Measurements from ENCODE around the gene ARHGEF10L.
"Not testable (repeated sequence)": the region's sequence is repeated elsewhere in the genome, so short reads cannot be mapped to it uniquely, and the experiment has no call there.

Gene ARHGEF10L

DNA sequence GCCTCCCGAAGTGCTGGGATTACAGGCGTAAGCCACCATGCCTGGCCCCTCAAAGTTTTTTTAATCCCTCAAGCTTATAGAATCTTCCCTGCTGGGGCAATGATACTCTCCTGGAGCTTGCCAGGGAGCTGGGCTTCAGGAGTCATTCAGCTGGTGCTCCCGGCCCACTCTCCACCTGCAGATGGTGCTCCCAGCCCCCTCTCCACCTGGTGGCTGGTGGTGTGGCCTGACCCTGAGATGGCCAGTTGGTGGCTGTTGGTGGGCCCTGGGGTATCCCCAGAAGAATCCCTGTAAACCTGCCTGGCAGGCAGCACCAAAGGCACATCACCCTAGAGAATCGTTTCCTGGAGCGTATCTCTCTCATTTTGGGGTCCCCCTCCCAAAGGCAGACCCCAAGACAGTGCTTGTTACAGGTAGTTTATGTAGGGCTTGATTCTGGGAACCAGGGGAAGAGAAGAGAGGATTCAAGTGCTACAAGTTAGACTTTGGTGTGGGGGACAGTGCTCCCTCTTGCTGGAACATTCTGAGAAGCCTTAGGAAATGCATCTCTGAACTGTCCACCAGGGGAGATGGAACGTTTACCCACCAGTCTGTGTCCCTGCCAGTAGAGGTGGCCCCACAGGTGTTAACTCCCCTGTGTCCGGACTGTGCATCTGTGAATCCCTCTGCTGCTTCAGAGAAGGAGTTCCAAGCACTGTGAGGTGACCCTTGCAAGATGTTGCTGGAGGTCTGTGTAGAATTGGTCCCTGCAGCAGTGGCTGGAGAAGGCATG lies 186.5 kb downstream of the ARHGEF10L start:
- DNase-seq: no peak

DNA sequence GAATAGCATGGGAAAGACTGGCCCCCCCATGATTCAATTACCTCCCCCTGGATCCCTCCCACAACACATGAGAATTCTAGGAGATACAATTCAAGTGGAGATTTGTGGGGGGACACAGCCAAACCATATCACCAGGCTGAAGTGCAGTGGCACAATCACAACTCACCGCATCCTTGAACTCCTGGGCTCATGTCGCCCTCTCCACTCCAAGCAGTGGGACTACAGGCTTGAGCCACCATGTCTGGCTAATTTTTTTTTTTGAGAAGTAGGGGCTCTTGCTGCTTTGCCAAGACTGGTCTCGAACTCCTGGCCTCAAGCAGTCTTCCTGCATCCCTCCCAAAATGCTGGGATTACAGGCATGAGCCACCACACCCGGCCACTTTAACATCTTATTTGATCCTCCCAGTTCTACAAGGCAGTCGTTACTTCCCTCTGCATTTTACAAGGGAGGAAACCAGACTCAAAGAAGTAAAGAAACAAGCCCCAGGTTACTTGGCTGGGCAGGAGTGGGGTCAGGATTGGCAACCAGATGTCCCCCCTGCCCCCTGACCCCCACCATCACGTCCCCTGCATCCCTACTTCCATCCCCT lies 188.7 kb downstream of the ARHGEF10L start:
- no peak for DNase-seq

DNA sequence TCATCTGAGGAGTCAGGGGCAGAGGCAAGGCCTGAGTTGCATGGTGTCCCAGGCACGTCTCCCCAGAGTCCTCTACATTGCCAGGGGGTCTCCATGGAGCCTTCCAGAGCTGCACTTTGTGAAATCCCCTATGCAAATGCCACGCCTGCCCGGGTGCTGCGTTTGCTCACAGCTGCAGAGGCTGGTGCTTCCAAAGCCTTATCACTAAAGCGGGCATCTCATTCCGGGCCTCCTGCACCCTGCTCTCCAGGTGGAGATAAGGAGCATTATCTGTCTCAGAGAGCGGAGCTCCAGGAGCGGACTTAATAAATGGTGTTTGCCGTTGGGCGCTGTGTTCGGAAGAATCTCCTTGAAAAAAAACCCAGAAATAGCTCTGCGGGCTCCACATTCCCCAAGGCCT lies 189.8 kb downstream of the ARHGEF10L start:
- DNase-seq: no peak

DNA sequence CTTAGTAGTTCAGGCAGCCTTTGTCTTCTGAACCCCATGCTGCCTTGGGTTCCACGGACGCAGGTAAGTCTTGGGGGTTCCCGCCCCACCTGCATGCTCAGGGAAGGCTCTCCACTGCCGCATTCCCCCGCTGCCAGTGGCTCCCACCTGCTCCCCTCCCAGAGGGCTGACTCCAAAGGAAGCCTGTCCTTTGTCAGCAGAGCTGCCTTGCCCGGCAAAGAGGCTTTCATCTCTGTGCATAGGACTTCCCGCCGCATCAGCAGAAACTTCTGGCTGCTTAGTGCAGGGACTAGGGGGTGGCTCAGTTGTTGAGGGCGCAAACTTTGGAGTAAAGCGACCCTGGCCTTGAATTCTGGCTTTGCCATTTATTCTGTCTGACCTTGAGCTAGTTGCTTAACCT lies 190.4 kb downstream of the ARHGEF10L start:
- DNase-seq: no peak

DNA sequence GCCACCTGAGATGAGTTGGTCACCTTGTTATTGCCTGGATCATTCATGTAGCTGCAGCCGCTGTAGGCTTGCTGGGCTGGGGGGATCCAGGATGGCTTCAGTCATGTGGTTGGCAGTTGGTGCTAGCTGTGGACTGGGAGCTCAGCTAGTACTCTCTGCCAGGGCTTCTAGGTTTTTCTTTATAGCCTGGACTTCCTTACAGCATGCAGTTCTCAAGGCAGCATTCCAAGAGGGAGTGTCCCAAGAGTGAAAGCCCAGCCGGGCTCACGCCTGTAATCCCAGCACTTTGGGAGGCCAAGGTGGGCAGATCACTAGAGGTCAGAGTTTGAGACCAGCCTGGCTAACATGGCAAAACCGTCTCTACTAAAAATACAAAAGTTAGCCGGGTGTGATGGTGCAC lies 192.0 kb downstream of the ARHGEF10L start:
- DNase-seq: no peak

DNA sequence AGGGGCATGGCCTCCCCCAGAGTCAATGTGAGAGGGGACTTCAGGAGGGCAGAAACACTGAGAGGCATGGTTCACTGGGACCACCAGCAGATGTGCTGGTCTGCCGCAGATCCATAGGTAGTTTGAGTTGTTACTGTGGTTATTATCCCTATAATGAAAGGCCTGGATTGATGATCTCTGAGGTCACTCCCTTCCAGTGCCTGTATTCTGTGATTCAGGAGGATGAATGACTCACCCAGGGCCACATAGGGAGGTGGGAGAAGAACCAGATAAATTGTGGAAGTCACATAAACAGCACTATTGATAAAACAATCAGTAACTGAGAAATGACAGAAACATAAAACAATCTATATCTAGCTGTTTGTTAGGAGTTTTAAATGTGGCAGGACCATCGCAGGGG lies 193.0 kb downstream of the ARHGEF10L start:
- no peak for DNase-seq

DNA sequence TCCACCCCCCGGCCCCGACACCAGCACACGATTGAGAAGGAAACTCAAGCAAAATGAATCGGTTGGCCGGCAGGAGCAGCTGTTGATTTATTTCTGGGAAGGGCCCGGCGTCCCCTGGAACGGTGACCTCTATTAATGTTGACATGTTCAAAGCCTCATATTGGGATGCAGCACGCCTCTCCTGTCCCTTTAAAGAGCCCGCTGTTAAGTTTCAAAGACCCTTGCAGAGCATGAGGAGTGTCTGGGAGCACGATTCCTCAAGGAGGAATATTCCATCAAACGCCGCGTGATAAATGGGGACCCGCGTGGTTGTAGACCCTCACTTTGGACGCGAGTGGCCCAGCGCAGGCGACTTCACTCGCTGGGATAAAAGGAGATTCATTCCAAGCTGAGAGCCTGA lies 194.2 kb downstream of the ARHGEF10L start:
- no peak for DNase-seq

DNA sequence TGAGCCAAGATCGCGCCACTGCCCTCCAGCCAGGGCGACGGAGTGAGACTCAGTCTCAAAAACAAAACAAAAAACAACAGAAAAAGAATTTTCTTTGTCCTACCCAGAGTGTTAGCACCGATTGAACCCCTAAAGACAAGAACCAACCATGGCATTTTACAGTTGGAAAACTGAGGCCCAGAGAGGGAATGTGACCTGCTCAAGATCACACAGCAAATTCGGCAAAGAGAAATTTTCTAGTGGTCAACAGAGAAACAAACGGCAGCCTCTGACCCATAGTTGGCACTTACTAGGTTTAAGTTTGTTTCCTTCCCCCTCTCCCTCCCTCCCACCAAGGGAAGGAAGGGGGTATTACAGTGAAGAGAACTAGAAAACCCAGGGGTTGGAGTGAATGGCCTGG lies 195.1 kb downstream of the ARHGEF10L start:
- DNase-seq: no peak

DNA sequence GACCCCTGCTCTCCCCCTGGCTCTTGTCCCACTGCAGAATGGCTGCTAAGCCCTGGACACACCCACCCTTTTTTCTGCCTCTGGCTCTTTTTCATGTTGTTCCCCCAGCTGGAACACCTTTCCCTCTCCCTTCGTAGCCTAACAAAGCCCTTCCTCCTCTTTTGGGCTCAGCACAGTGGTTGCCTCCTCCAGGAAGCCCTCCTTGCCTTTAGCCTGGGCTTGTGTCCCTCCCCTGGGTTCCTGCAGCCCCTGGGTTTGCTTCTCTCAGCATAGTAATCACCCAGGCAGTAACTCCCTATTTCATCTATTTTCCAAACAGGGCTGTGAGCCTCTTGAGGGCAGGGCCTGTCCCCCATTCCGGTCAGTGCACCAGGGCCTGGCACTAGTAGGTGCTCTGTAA lies 195.8 kb downstream of the ARHGEF10L start:
- no peak for DNase-seq

DNA sequence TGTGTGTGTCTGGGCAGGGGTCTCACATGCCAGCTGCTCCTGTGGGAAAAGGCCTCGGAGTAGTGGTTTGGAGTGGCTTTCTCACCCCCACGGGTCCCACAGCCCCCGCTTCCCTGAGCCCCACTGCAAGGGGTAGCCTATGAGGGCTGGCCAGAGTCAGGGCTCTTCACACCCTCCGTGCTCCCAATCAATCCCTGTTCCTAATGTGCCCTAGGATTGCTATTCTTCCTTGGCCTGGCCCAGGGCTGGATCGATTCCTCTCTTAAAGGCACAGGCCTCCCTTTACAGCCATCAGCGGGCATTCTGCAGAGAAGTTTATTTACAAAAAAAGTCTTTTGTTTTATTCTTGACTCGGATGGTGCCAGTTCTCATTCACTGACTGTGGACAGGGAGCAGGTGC lies 196.3 kb downstream of the ARHGEF10L start:
- no peak for DNase-seq

DNA sequence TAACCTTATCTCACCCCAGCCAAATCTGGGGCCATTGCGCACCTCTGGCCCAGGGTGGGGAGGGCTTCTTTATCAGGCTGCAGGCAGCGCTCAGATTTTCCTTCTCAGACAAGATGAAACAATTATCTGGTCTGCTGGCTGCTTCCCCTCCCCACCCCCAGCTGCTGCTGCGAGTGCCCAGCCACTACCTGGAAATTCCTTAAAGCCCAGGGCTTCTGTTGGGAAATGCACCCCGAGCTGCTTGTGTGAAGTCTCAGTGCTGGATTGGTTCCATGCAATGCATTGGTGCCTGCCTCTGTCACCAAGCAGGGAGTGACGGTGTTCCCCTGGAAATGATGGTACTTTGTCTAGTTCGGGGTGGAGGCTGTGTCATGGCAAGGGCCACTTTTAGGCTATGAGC lies 197.1 kb downstream of the ARHGEF10L start:
- no peak for DNase-seq

DNA sequence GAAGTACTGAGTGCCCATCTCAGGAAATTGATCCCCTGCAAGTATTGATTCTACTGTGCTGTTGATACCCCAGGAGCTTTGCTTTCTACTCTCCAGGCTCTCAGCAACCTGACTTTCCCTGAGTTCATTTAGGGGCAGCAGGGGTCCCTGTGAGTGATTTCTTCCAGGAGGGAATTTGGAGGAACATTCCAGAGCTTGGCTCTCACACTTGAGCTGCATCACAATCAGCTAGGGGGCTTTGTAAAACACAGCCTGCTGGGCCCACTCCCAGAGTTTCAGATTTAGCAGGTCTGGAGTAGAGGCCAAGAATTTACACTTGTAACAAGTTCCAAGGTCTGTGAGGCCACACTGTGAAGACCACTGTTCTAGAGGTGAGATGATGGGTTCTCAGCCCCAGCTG lies 199.6 kb downstream of the ARHGEF10L start:
- DNase-seq: no peak

DNA sequence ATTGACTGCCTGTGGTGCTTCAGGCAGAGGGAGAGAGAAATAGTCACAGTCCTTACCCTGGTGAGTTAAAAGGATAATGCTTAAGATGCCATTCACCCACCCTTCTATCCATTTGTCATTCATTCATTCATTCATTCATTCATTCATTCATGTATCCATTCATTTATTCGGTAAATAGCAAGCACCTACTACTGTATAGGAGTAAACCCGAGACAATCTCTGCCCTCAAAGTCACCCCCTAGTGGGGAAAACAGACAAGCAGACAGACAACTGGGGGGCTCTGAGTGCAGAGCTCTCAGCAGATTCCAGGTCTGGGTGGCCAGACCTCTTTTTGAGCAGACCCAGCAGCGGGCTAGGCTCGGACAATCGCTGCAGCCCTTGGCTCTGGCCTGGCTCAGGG lies 201.6 kb downstream of the ARHGEF10L start:
- DNase-seq: no peak

DNA sequence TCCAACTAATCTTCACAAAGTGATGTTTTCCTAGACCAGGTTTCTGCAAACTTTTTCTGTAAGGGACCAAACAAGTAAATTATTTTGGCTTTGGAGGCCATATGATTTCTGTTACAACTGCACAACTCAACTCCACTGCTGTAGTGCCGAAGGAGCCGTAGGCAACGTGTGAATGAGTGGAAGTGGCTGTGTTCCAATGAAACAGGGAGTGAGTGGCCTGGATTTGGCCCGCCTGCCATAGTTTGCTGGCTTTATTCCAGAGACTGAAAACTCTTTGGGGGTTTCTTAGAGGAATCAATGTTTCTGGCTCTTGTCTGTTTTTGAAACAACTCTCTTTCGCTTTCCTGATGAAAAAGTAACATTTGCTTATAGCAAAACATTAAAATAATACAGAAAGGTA lies 203.1 kb downstream of the ARHGEF10L start:
- no peak for DNase-seq

DNA sequence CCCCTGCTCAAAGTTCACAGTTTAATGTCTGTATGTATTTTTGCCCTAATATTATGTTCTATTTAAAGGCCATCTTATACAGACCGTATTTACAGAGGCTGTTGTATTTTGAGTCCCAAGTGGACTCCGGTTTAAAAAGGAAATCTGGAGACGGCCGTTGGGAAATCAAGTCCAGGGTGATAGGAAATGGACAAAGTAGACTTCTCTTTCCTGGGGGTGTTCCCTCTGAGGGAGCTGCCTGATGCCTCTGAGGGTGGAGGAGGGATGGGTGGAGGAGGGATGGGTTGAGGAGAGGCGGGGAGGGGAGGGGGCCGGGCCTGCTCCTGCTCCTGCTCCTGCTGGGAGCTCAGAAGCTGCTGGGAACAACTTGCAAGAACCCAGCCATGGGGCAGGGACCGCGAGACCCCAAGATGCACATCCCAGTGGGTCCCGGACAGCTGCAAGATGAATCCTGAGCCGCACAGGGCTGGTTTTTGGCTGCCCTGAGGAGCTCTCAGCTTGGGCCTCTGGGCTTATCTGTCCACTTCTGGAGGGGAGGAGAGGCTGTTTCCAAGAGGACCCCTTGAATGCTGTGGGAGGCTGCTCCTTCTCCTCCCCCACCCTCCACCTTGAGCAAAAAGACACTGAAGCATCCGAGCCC lies 203.6 kb downstream of the ARHGEF10L start:
- DNase-seq: no peak

DNA sequence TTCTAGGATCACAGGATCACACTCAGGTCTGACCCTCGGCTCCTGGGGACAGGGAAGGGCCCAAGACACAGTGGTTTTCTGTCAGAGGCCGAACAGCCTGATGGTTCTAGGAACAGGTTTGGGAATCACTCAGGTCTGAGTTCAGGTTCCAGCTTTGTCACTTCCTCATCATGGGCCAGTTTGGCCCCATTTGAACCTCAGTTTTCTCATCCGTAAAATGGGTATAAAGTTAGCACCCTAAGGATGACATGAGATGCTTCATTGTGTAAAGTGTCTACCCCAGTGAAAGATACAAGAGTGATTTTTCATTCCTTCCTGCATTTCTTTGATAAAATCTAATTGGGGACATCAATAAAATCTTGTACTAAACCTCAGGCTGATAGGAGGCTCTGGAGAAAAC lies 204.4 kb downstream of the ARHGEF10L start:
- no peak for DNase-seq

DNA sequence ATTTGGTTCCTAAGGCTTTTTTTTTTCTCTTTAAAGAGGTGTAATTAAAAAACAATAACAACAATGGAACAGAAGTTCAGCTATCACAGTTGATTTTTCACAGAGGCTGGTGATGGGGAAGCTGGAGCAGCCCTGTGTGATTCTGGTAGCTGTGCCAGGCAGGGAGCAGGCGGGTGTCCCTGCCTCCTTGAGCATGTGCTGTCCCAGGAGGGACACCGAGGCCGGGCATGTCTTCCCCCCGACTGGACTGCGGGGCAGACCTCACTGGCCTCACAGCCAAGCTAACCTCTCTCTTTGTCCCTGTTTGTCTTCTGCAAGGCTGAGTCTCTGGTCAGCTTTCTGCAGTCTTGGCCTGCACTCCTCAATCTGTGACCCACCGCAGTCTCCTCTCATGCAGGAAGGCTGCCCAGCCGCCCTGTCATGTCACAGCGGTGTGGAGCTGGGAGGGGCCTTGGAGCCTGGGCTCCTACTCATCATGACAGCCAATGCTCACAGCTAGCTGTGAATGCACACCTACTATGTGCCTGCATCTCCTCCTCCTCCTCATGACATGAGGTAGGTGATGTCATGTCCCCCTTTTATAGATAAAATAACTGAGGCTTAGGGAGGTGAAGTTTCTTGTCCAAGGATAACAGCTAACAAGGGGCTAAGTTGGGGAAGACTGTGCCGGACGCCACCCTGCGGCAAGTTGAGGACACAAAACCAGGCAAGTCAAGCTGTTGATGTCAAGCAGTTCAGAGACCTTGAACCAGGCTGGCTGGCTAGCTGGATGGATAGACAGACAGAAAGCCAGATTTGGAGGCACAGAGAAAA lies 205.4 kb downstream of the ARHGEF10L start:
- no peak for DNase-seq

DNA sequence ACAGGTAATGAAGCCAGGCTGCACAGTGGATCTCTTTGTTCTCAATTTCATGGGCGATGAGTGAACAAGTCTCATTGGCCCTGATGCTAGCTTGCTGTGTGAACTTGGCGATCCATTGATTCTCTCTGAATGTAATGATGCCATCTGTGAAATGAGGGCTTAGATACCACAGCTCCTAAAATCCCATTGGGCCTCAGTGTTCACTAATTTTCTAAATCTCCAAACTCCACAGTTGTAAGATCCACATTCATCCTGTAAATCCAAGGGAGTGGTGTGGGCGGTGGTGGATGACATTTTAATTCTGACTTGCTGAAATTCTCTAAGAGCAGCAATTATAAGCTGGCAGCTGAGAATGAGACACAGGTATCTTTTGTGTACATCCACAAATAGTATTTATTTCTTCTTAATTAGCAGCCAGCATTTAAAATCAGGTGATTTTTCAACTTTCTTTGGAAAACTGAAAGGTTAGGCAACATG lies 206.0 kb downstream of the ARHGEF10L start:
- DNase-seq: no peak

DNA sequence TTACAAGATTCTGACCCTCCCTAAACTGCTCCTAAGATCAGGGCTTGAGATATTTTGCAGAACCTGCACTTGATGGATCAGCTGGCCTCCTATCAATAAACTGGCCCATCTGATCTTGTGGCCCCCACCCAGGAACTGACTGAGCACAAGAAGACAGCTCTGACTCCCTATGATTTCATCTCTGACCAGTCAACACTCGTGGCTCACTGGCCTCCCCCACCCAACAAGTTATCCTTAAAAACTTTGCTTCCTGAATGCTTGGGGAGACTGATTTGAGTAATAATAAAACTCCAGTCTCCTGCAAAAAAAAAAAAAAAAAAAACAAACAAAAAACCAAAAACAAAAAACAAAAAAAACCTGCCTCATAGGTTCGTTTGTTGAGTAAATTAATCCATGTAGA lies 206.8 kb downstream of the ARHGEF10L start:
- not testable (repeated sequence) for DNase-seq

DNA sequence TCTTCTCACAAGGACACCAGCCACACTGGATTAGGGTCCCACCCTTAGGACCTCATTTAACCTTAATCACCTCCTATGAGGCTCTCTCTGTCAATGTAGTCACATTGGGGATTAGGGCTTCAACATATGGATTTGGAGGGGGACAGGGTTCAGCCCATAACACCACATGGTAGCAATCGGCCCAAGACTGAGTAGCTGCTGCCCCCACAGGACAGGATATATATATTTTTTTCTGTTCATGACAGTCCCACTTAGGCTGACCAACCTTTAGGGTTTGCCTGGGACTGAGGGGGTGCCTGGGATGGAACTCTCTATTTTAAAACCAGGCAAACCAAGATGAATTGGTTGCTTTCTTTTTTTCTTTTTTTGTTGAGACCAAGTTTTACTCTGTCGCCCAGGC lies 207.4 kb downstream of the ARHGEF10L start:
- no peak for DNase-seq

Data from activated CD8-positive, alpha-beta memory T cell treated with anti-CD3 and anti-CD28 coated beads, Interleukin-2, amount 50 U/mL, for 4 hours (primary cell).